Caco-2 (cell line): Measurements from ENCODE around the gene GAK. TPM values are rescaled to one million over a fixed set of nuclear protein-coding genes. Genes with fewer than 3 reads are reported as not detected.

Experiments used
- BruUV-seq: library from RNA; stranded (reverse); fragments of 400-500 nt; replicated peaks from 2 replicates; lab custom pipeline; 2021; lab: Mats Ljungman, UMichigan
- CTCF ChIA-PET: fragments of 300-600 bp; sonication (Branson Sonifier 250); formaldehyde crosslinking; loops from one replicate; lab custom pipeline; 2022; ENCODE audit warnings: antibody characterized with exemption; lab: Charles Lee
- POLR2A ChIA-PET: fragments of 300-600 bp; sonication (Branson Sonifier 250); formaldehyde crosslinking; loops from one replicate; lab custom pipeline; 2022; ENCODE audit warnings: antibody characterized with exemption; lab: Charles Lee
- DNase-seq, 2 experiments: peaks; one replicate each; pipeline versions ENCODE4 v3.0.0 to v3.0.0-alpha.2; 2020 to 2022
- H3K27me3 ChIP-seq: replicated peaks from 2 replicates; pipeline ENCODE4 v1.6.0; 2011; ENCODE audit warnings: low read length; ENCODE audit not compliant: control insufficient read depth, insufficient read depth
- H3K36me3 ChIP-seq: 2 replicates; pipeline ENCODE4 v1.5.1; 2011; ENCODE audit warnings: low read length; ENCODE audit not compliant: control insufficient read depth, insufficient read depth
- H3K4me1 ChIP-seq: fragments of 250-450 bp; sonication (Bioruptor Pico); 2 replicates; pipeline ENCODE4 v1.5.1; 2020; ENCODE audit warnings: mild to moderate bottlenecking
- H3K4me3 ChIP-seq: 2 replicates; pipeline ENCODE4 v1.5.1; 2011; ENCODE audit warnings: low read depth, mild to moderate bottlenecking, control low read depth, low read length
- H3K9me3 ChIP-seq: fragments of 250-450 bp; sonication (Bioruptor Pico); 2 replicates; pipeline ENCODE4 v1.5.1; 2020; ENCODE audit warnings: mild to moderate bottlenecking, moderate library complexity
- H3K27ac Mint-ChIP-seq: one replicate; pipeline ENCODE4 v1.8.0; 2022; ENCODE audit warnings: mixed read lengths; ENCODE audit not compliant: unreplicated experiment
- H3K27me3 Mint-ChIP-seq: one replicate; pipeline ENCODE4 v1.8.0; 2022; ENCODE audit warnings: mixed read lengths; ENCODE audit not compliant: insufficient read depth, unreplicated experiment
- H3K36me3 Mint-ChIP-seq: one replicate; pipeline ENCODE4 v1.8.0; 2022; ENCODE audit warnings: mild to moderate bottlenecking, mixed read lengths; ENCODE audit not compliant: insufficient read depth, unreplicated experiment
- H3K4me1 Mint-ChIP-seq: one replicate; pipeline ENCODE4 v1.8.0; 2022; ENCODE audit warnings: low read depth, mixed read lengths; ENCODE audit not compliant: unreplicated experiment
- H3K4me3 Mint-ChIP-seq: one replicate; pipeline ENCODE4 v1.8.0; 2022; ENCODE audit warnings: mild to moderate bottlenecking, moderate library complexity, mixed read lengths; ENCODE audit not compliant: unreplicated experiment
- H3K9me3 Mint-ChIP-seq: one replicate; pipeline ENCODE4 v1.8.0; 2022; ENCODE audit warnings: mixed read lengths; ENCODE audit not compliant: unreplicated experiment
- CTCF ChIP-seq, 2 experiments: fragments of 200-600 bp in 1 of 2; IDR thresholded peaks; 1 replicate in 1 of 2; 2 replicates in 1 of 2; pipeline versions ENCODE4 v1.5.1 to v1.8.0; 2011 to 2022; ENCODE audit warnings: antibody characterized with exemption in 1 of 2, control low read depth in 1 of 2, inconsistent platforms in 1 of 2, low read depth in 1 of 2, low read length in 1 of 2, mild to moderate bottlenecking in 1 of 2, moderate library complexity in 1 of 2; ENCODE audit not compliant: insufficient read depth in 1 of 2, severe bottlenecking in 1 of 2, unreplicated experiment in 1 of 2
- intact Hi-C: fragments of 100-400 bp; cut with micrococcal nuclease; formaldehyde crosslinking; loops from one replicate; pipeline ENCODE4 v1.10.0; 2022; ENCODE audit not compliant: unreplicated experiment
- total RNA-seq: library from RNA; stranded (reverse); gene quantifications from 2 replicates; pipeline ENCODE4 v1.2.3, GENCODE V29; 2022

Gene GAK
- total RNA-seq, 1 experiment from 2014 or later = 126 TPM

- Histone ChIP-seq H3K36me3 (no peaks in the 10 kb centered on the region), H3K9me3 (no peaks in the 10 kb centered on the region), H3K4me3 (no peak overlapping the region), H3K4me1 (no peaks in the 10 kb centered on the region), H3K27me3 (no peaks in the 10 kb centered on the region)
- Mint-ChIP-seq H3K4me1 (no peaks in the 10 kb centered on the region), H3K36me3 (peaks cover 16% of the 10 kb centered on the region), H3K27ac (no peak overlapping the region), H3K9me3 (peaks cover 10% of the 10 kb centered on the region), H3K4me3 (no peak overlapping the region), H3K27me3 (no peaks in the 10 kb centered on the region)
- BruUV-seq = no TSS peak
- CTCF ChIA-PET = no interaction called here
- POLR2A ChIA-PET = no interaction called here
- no peak for TF ChIP-seq CTCF (IDR thresholded peaks at IDR 0.05; ENCODE audit: insufficient read depth in 1 of 2, low read depth in 1 of 2, low read length in 1 of 2, severe bottlenecking in 1 of 2, unreplicated experiment in 1 of 2)
- intact Hi-C loops = no loop called here
- no peak for DNase-seq
These were observed 14.1 kb downstream of the GAK start for GRCh38 chr4:917992-918391.

DNA sequence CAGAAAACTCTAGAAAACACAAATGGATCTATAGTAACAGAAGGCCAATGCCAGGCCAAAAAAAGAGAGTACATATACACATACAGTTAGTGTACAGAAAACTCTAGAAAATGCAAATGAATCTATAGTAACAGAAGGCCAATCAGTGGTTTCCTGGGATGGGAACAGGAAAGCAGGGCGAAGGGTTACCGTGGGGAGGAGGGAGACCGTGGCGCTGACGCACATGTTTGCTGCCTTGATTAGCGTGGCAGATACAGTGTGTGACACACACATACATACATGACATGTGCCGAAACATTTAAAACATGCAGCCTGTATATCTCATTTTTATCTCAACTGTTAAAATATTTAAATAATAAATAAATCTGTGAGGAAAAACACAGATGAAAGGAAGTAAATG, 14.7 kb downstream of the GAK start:
- Mint-ChIP-seq H3K9me3 (peaks cover 10% of the 10 kb centered on the region), H3K27me3 (no peaks in the 10 kb centered on the region), H3K4me1 (no peaks in the 10 kb centered on the region), H3K27ac (no peak overlapping the region), H3K36me3 (peaks cover 14% of the 10 kb centered on the region), H3K4me3 (no peak overlapping the region)
- intact Hi-C loops = no loop called here
- DNase-seq = no peak
- Histone ChIP-seq H3K9me3 (no peaks in the 10 kb centered on the region), H3K27me3 (no peaks in the 10 kb centered on the region), H3K4me1 (no peaks in the 10 kb centered on the region), H3K36me3 (no peaks in the 10 kb centered on the region), H3K4me3 (no peak overlapping the region)
- CTCF ChIA-PET = no interaction called here
- no TSS peak for BruUV-seq
- no peak for TF ChIP-seq CTCF (IDR thresholded peaks at IDR 0.05; ENCODE audit: insufficient read depth in 1 of 2, low read depth in 1 of 2, low read length in 1 of 2, severe bottlenecking in 1 of 2, unreplicated experiment in 1 of 2)
- POLR2A ChIA-PET = no interaction called here

DNA sequence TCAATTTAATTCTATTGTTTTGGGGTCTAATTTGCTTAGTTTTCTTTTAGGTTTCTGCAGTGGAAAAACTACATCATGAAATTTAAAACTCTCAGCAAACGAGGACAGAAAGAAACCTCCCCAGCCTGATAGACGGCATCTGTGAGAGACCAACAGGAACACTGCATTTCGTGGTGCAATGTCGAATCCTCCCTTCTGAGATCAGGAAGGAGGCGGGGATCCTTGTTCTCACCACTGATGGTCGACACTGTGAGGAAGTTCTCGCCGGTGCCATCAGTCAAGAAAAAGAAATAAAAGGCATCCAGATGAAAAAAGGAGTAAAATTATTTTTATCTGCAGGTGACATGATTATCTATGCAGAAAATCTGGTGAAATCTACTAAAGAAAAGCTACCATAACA, 16.5 kb downstream of the GAK start:
- Histone ChIP-seq H3K9me3 (no peaks in the 10 kb centered on the region), H3K36me3 (no peaks in the 10 kb centered on the region; the same call in 1 of the 2 replicates), H3K27me3 (no peaks in the 10 kb centered on the region), H3K4me3 (no peak overlapping the region), H3K4me1 (no peaks in the 10 kb centered on the region)
- intact Hi-C loops = no loop called here
- Mint-ChIP-seq H3K27ac (no peak overlapping the region), H3K9me3 (peaks cover 10% of the 10 kb centered on the region), H3K36me3 (peaks cover 28% of the 10 kb centered on the region), H3K4me1 (no peaks in the 10 kb centered on the region), H3K27me3 (no peaks in the 10 kb centered on the region), H3K4me3 (no peak overlapping the region)
- ChIA-PET POLR2A (no interaction called here), CTCF (no interaction called here)
- TF ChIP-seq CTCF (IDR thresholded peaks at IDR 0.05; ENCODE audit: insufficient read depth in 1 of 2, low read depth in 1 of 2, low read length in 1 of 2, severe bottlenecking in 1 of 2, unreplicated experiment in 1 of 2) = no peak
- BruUV-seq = no TSS peak
- DNase-seq = no peak
